Fibroblast of lung (primary cell): ENCODE data around the gene GPR176.

Source experiments
- CTCF ChIP-seq, 2 donors: IDR thresholded peaks in 1 of 2; conservative IDR thresholded peaks in 1 of 2; 1 replicate in 1 of 2; 2 replicates in 1 of 2; pipeline ENCODE4 v1.5.1; 2011 to 2012; ENCODE audit warnings: low read length in 2 of 2, control low read depth in 1 of 2, inconsistent platforms in 1 of 2, low read depth in 1 of 2, mild to moderate bottlenecking in 1 of 2
- EZH2 ChIP-seq: IDR thresholded peaks from 2 replicates; pipeline ENCODE4 v1.5.1; 2012; ENCODE audit warnings: low read length, control low read depth, mild to moderate bottlenecking; ENCODE audit errors: missing control alignments

DNA sequence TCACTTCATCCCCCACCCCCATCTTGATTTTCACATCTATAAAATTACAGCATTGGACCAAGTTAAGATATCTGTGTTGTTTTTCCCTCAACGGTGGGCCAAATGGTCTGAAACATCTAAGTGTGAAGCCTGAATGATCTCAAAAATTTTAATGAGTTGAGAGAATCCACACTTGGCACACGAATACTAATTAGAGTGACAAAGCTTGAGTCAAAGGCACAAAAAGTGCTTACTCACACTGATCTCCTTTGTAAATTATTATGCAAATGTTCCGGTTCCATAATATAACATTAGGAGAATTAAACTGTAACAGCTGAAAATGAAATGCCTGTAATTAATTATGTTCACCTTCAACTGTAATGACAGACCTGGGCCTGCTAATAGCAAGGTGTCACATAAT, 33.6 kb downstream of the GPR176 start:
- TF ChIP-seq CTCF (conservative IDR thresholded peaks at IDR 0.05 in 1 of 2, IDR thresholded peaks at IDR 0.05 in 1 of 2; ENCODE audit: low read depth in 1 of 2, low read length in 2 of 2): no peak
- no peak for TF ChIP-seq EZH2
